ENCODE results near the gene CD300LF. TPM values are rescaled to one million over a fixed set of nuclear protein-coding genes. Genes with fewer than 3 reads are reported as not detected.

The CD300LF gene
- total RNA-seq, 4 donors from 2014 or later: 0.13 to 0.27 TPM; not detected in 2

- no peak for TF ChIP-seq CTCF (IDR thresholded peaks at IDR 0.05)
- no peak for TF ChIP-seq POLR2A (IDR thresholded peaks at IDR 0.05)
- no peak for DNase-seq (ENCODE audit: low spot score in 2 of 2)
- no peak overlapping the region for H3K4me3 ChIP-seq (ENCODE audit: low read depth, poor library complexity, severe bottlenecking)
- WGBS, 2 donors: 58% methylated on average over 8 of the region's 8 CpGs
- intact Hi-C loops (cut with DNase I; ENCODE audit: low total_unique reads): no loop called here
These were observed 21.6 kb downstream of the CD300LF start for GRCh38 chr17:74691151-74691550.

DNA sequence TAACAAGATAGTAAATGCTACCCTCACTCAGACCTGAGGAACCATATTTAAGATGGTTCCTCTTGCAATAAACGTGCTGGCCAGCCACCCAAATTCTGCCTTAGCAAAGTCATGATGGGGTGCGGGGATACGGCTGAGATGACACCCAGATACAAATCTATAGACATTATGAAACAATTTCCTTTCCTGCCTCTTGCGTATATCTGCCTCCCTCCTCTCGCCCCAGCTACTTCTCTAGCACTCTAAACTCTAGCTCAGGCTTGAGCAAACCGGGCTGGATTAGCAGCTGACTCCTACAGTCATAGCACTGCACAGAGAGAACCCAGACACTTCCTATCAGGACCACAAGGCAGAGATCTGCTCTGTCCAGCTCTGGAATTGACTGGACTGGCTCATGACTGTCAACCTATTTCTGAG lies 22.3 kb downstream of the CD300LF start:
- WGBS, 2 donors: 67 to 72% methylated on average over 6 of the region's 6 CpGs
- intact Hi-C loops (cut with DNase I; ENCODE audit: low total_unique reads): no loop called here
- no peak overlapping the region for H3K4me3 ChIP-seq (ENCODE audit: low read depth, poor library complexity, severe bottlenecking)
- peak in 1 of 2 donors; percentile 31 for DNase-seq (ENCODE audit: low spot score in 2 of 2)
- TF ChIP-seq POLR2A (IDR thresholded peaks at IDR 0.05): no peak
- TF ChIP-seq CTCF (IDR thresholded peaks at IDR 0.05): no peak

DNA sequence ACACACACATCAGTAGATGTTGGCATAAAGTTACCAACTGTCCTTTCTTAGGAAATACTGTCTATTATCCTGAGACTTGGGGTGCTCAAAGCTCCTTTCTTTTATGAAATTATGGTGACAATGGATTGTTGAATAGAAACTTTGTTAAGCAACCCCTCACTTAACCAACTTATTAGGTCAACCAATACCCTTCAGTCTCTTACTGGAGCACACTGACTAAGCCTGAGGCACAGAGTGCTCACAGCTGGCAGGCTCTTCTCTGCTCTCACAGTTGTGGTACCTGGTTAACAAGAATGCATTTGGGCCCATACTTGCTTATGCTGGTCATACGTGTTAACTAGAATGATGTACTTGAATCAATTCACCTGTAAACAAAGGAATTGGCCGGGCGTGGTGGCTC lies 24.8 kb downstream of the CD300LF start:
- WGBS, 2 donors: 88 to 89% methylated on average over 3 of the region's 3 CpGs
- DNase-seq (ENCODE audit: low spot score in 2 of 2): no peak
- no peak overlapping the region for H3K4me3 ChIP-seq (ENCODE audit: low read depth, poor library complexity, severe bottlenecking)
- intact Hi-C loops (cut with DNase I; ENCODE audit: low total_unique reads): no loop called here
- TF ChIP-seq POLR2A (IDR thresholded peaks at IDR 0.05) (no peak), CTCF (IDR thresholded peaks at IDR 0.05) (no peak)

DNA sequence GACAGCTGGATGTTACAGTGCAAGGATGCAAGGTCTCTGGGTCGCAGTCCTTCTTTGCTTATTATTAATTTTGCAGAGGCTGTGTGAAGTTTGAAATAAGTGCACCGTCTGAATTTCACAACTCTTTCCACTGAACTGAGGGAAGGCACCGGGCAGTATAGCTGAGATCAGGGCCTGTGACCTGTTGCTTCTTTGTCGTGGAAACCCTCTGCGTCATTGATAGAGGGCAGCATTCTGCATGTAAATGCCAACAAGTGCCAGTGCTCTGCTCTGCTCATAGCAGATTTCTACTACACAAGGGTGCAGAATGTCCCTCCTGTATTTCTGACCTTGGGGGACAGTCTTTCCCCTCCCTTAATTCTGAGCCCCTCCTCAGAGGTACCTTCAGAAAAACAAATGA lies 26.0 kb downstream of the CD300LF start:
- TF ChIP-seq POLR2A (IDR thresholded peaks at IDR 0.05): no peak
- TF ChIP-seq CTCF (IDR thresholded peaks at IDR 0.05): no peak
- intact Hi-C loops (cut with DNase I; ENCODE audit: low total_unique reads): no loop called here
- 58 to 69% methylated on average over 5 of the region's 5 CpGs for WGBS, 2 donors
- no peak for DNase-seq (ENCODE audit: low spot score in 2 of 2)
- no peak overlapping the region for H3K4me3 ChIP-seq (ENCODE audit: low read depth, poor library complexity, severe bottlenecking)

DNA sequence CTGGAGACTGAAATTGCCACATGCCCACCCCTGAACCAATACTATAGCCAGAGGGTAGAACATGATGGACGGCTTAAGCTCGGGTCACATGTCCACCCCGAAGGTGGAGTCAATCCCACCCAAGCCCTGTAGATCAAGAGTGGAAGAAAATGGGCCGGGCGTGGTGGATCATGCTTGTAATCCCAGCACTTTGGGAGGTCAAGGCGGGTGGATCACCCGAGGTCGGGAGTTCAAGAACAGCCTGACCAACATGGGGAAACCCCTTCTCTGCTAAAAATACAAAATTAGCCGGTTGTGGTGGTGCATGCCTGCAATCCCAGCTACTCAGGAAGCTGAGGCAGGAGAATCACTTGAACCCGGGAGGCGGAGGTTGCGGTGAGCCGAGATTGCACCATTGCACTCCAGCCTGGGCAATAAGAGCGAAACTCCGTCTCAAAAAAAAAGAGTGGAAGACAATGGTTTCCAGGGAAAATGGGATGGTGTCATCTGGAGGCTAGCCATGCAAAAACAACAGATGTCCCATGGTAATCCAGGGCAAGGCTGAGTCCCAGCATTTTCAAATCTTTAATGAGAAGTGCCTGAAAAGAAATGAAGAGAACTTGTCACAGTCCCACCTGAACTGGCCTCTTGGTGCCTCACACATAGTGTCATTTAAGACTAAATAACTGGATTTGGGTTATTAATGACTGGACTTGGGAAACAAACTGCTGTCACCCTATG lies 30.1 kb downstream of the CD300LF start:
- 79 to 81% methylated on average over 15 of the region's 15 CpGs for WGBS, 2 donors
- no peak for DNase-seq (ENCODE audit: low spot score in 2 of 2)

More for the DNA sequence above, 30.1 kb downstream of the CD300LF start:
- TF ChIP-seq CTCF (IDR thresholded peaks at IDR 0.05) (no peak), POLR2A (IDR thresholded peaks at IDR 0.05) (no peak)
- no peak overlapping the region for H3K4me3 ChIP-seq (ENCODE audit: low read depth, poor library complexity, severe bottlenecking)
- intact Hi-C loops (cut with DNase I; ENCODE audit: low total_unique reads): no loop called here
